IPS DF 19.7 (cell line): Measurements from ENCODE around the gene DPYD.

Experiments used
- DNase-seq: peaks from one replicate; pipeline ENCODE4 v3.0.0-alpha.2; 2013; ENCODE audit warnings: low read depth, low spot score

DPYD gene

GRCh38 chr1:97784661-97785060, 136.2 kb downstream of the DPYD start:
- DNase-seq: no peak

DNA sequence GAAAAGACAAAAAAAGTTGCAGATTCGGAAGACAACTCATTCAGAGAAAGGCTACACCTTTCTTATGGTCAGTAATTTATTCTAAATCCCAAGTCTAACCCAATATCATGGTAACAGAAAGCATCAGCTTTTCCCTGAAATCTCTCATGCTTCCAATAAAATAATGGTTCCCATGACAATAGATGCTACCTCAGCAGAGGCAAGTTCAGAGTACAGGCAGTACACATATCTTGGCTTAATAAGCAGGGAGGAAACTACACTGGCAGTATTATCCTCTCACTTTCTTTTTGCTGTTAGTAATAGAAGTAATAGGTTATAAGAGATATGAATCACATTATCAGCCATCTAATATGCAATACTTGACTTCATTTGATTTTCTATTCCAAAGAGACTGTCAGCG, 137.1 kb downstream of the DPYD start:
- DNase-seq: no peak

GRCh38 chr1:97781762-97782337, 139.0 kb downstream of the DPYD start:
- DNase-seq: no peak

GRCh38 chr1:97780884-97781283, 139.9 kb downstream of the DPYD start:
- no peak for DNase-seq

DNA sequence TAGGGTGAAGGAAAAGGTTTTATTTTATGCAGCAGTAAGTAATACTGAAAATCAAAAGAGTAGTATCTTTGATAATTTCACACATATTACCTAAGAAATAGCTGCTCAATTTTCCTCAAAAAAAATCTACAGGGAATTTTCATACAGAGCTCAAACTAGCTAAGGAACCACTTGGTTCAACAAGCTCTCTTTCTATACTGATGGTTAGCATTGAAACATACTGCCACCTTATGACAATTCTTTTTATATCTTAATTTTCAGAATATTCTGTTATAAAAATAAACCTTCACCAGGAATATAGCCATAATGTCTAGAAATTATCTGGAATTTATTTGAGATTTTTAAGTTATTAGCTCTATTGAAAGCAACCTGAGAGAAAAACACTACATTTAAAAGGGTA, 142.1 kb downstream of the DPYD start:
- DNase-seq: no peak

GRCh38 chr1:97770376-97770775, 150.5 kb downstream of the DPYD start:
- no peak for DNase-seq

- DNase-seq: no peak
Observed at GRCh38 chr1:97767381-97767780, 153.5 kb downstream of the DPYD start.

DNA sequence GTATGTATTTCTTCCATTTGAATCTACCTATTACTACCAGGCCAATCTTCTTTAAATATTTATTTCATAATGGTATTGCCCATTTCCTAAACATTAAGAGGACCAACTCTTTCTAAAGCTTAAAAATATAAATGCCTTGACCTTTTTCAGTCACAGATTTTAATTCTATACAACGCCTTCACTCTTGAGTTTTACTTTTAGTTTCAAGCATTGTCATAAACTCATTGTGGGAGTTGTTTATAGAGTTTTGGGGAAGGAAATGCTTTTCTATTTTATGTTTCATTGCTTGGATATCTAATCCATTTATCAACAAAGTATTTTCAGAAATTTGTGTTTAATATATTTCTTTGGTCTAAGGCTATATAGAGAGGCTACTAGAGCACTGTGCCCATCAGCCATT, 155.8 kb downstream of the DPYD start:
- DNase-seq: no peak

- DNase-seq: no peak
Observed at GRCh38 chr1:97761637-97762036, 159.2 kb downstream of the DPYD start.

DNA sequence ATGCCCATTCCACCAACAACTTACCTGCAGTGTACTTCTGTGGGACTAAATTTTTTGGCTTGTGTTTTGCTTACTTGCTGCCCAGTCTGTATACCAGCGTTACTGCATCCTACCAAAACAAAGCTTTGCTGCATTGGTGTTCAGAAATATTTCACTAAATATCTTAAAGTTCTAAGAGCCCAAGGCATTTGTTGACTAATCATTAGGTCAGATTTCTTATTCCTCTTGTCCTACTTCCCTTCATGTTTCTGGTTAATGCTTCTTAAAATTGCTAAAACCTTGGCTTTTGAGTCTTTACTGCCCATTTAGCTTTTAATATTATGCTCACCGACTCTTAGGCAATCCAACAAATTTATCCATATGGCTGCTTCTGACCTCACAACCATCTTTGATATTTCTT, 161.8 kb downstream of the DPYD start:
- no peak for DNase-seq

DNA sequence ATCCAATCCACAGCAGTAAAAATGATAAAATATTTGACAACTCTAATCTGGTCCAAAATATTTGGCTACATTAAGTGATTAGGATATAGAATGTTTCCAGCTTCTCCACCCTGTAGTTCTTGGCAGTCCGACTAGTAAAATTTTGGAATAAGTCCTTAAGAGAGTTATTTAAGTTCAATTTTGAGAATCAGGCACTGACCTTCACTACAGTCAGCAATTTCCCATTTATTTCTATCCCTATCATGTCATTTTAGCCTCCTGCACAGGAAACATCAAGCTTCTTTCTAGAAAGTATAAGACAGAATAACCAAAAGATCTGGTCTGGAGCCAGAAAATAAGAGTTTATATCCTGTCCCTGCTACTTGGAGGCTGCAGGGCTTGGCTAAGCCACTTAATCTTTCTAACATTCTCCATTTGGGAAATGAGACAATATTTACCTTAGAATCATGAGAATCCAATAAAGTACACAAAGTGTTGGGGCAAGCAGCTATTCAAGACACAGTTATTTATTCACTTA, 162.2 kb downstream of the DPYD start:
- no peak for DNase-seq

DNA sequence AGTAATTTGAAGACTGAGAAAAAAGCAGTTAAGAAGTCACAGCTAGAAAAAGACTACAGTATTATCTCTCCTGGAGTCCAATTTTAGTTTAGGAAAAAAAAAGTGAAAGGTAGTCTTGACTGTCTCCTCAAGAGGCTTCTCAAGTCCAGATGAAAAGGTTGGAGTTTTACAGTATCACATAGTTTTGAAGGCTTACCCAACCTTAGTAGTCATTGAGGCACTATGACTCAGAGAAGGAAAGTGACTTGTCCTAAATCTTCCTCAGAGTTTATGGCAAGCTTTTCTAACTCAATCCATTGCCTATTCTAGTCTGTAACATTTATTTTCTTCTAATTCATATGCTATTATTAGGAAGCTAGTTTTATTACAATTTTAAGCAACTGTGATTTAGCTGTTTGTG, 174.9 kb downstream of the DPYD start:
- DNase-seq: no peak

DNA sequence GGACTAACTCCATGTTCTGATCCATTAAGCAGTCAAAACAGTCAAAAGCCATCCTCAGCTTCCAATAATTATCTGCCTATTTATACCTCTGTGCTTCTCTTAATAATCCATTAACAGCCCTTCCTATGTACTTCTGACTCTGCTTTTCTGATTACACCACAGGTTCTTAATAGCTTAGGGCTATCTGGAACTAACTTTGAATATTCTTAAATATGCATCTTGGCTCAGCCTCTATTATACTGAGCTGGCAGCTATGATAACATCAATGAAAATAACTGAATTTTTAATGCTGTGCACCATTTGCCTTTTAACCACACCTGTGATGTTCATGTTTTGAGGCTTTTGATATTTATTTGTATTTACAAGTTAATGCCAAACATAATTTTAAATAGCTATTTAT, 175.9 kb downstream of the DPYD start:
- DNase-seq: no peak

GRCh38 chr1:97743129-97743528, 177.7 kb downstream of the DPYD start:
- no peak for DNase-seq

DNA sequence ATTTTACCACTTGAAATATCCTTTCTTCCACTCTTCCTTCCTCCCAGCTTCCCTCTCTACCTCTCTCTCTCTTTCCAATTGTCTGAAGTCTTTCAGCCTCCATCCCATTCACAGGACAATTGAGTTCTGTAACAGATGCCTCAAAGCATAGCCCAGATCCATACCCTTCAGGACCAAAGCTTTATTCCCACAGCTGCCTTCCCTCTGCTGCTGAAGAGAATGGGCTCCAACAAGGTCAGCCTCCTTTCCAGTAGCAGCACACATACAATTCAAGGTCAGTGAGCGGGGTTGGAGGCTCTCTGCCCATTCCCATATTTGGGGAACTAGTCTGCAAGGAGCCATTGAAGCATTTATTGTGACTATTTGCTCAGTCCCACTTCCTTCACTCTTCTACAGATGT, 179.9 kb downstream of the DPYD start:
- no peak for DNase-seq

DNA sequence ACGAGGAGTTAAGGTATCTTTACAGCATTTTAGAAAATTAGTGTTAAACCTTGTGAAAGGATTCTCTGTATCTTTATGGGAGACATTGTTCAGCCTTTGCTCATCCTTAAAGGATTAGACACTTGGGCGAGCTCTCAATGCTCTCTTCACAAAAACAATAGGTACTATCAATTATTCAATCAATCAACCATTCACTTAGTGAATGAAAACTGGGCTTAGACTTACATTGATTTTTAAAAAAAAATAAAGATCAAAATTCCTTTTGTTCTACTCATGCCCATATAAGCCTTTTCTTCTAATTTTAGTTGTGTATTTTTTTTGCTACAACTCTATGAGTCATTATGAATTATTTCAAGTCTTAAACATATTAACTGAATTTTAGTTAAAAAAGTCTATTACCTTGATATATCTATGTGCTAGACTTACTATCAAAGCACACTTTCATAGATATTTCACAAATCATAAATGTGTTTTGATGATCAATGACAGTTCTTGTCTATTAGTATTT, 181.2 kb downstream of the DPYD start:
- no peak for DNase-seq

DNA sequence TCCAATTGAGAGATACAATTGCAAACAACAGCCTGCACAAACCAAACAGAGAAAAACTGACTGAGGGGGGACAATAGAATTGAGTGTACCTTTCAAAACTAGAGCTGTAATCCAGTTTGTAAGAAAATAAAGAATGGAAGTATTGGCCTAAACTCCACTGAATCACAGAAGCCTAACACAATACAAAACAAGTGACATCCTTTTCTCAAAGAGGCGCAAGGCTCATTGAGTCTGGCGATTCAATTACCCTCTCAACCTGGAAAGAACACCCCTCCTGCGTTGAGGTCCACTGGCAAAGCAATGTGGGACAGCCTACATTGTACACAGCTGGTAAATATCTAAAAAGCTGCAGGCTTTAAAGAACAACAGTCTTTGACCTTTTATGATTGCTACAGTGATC, 182.6 kb downstream of the DPYD start:
- no peak for DNase-seq

GRCh38 chr1:97730271-97730670, 190.6 kb downstream of the DPYD start:
- DNase-seq: no peak

DNA sequence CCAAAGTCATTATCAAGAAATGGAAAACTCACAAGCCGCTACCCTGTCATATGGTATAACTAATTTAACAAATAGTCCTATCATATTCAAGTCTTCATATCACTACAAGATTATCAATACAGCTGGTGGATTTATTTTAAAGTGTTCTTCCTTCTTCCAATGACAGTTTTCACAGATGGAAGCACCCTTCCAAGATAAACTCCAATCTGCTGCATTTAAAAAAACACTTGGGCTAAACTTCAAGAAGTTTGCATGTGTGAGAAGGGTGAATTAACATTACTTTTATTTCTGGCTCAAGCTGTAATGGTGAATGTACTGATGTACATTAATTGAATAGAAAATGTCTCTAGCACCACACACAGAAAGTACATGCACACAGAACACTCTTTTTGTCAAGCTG, 192.4 kb downstream of the DPYD start:
- no peak for DNase-seq

- DNase-seq: no peak
Observed at GRCh38 chr1:97727029-97727428, 193.8 kb downstream of the DPYD start.

GRCh38 chr1:97726386-97726785, 194.4 kb downstream of the DPYD start:
- no peak for DNase-seq

DNA sequence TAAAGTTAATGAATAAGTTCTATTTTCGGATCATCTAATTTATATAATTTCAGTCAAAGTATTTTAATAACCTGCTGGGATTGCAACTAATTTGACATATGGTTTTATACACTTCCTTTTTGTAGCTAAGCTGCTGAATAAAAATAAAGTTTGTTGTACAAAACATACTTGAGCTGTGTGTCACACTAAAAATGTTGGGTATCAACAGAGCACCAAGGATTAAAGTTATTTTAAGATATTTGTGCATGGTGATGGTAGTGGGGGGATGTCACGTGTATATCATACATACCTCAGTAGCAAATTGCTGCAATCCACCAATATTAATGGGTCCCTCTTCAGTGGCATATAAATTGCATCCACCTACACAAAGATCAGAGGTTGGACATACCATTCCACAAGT, 199.6 kb downstream of the DPYD start:
- no peak for DNase-seq

DNA sequence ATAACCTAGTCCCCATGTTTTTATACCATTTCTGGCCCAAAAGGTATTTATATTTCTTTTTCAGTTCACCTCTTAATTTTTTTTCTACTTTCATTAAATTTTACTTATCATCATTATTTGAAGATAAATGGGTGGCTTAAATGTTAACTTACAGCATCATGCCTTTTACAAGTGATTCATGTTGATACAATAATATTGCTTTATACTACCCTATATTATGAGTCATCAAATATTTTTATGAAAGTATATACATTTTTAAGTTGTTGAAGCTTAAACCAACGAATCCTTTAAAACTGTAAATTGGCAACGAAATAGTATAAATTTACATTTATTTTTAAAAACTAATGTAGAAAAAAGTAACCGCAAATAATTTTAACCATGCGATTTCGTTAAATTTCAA, 207.9 kb downstream of the DPYD start:
- no peak for DNase-seq

DNA sequence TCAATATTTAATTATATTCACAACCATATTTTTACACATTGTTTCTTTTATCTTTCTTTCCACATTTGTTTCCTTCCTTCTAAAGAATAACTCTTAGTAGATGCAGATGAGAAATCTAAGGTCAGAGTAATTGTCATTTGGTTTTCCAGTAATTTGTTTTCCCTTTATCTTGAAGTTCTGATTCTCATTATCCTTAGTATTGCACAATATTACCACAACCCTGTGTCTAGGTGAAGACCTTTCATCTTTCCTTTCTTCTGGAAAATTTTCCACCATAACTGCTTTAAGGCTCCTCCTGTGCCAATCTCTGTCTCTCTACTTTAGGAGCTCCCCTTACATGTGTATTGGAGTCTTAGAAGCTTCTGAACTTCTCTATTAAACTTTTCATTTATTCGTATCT, 209.0 kb downstream of the DPYD start:
- DNase-seq: no peak
